Central memory CD8-positive, alpha-beta T cell (primary cell): ENCODE results near the gene EGFR.

Experiments
- ATAC-seq: fragments of 150-1000 bp; cut with Tn5 transposase; replicated peaks from 2 replicates; pipeline ENCODE4 v1.10.0; 2022; ENCODE audit warnings: mild to moderate bottlenecking, moderate FRiP score, moderate number of reproducible peaks; ENCODE audit not compliant: poor library complexity, severe bottlenecking; ENCODE audit errors: extremely low read depth
- DNase-seq, 2 donors: peaks; one replicate each; pipeline ENCODE4 v3.0.0; 2021; ENCODE audit warnings: low spot score in 2 of 2
- H3K27ac Mint-ChIP-seq: one replicate; pipeline ENCODE4 v1.8.0; 2022; ENCODE audit warnings: low read depth, mild to moderate bottlenecking, moderate library complexity, mixed read lengths
- H3K27me3 Mint-ChIP-seq: one replicate; pipeline ENCODE4 v1.8.0; 2022; ENCODE audit warnings: mixed read lengths
- H3K36me3 Mint-ChIP-seq: one replicate; pipeline ENCODE4 v1.8.0; 2022; ENCODE audit warnings: mild to moderate bottlenecking, moderate library complexity, mixed read lengths; ENCODE audit not compliant: insufficient read depth
- H3K4me1 Mint-ChIP-seq: one replicate; pipeline ENCODE4 v1.8.0; 2022; ENCODE audit warnings: mixed read lengths
- H3K4me3 Mint-ChIP-seq: one replicate; pipeline ENCODE4 v1.8.0; 2022; ENCODE audit warnings: mild to moderate bottlenecking, moderate library complexity, mixed read lengths
- H3K9me3 Mint-ChIP-seq: one replicate; pipeline ENCODE4 v1.8.0; 2022; ENCODE audit warnings: mixed read lengths

Gene EGFR

DNA sequence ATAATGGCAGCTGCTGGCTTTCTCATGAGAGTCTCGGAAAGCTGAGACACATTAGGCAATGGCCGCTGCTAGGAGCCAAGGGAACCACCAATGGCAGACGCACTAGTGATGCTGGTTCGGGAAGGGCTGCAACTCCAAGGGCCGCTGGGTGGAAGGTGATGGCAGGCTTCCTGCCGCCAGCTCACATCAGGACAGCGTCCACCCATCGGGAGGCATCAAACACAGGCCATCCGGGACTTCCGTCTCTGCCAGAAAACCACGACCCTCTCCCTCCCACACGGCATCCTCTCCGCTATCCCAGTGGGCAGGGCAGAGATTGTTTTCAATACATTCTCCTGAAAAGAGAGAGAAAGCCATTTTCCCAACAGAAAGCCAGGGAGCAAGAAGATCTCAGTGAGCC is 27.5 kb upstream of the EGFR start:
- Mint-ChIP-seq H3K27ac (no peak overlapping the region), H3K4me1 (peaks cover 6% of the 10 kb centered on the region), H3K4me3 (no peak overlapping the region), H3K9me3 (no peaks in the 10 kb centered on the region), H3K27me3 (peaks cover 20% of the 10 kb centered on the region), H3K36me3 (no peaks in the 10 kb centered on the region)
- ATAC-seq (no peak), DNase-seq (no peak)

DNA sequence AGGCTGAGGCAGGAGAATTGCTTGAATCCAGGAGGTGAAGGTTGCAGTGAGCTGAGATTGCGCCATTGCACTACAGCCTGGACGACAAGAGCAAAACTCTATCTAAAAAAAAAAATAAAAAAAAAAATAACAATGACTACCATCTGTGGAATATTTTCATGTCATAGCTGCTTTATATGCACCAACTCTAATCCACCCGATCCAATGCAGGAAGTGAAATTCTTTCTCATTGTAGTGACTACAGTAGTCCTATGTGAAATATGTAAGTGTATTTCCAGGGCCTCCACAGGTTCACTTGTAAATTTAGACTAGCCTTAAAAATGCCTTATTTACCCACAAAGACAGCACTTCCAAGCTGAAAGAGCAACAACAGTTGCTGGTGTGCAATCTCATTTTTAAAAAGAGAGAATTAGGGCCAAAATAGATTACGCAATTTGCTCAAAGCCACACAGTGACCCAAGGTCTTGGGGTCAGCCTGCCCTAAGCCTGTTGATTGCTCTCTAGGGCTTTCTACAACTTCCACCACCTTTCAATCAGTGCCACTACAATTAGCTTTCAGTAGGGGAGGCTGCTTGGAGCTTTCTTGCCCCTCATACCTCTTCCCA is 25.8 kb upstream of the EGFR start:
- DNase-seq (no peak), ATAC-seq (no peak)
- no peak overlapping the region for H3K4me3 Mint-ChIP-seq
- peaks cover 26% of the 10 kb centered on the region for H3K27me3 Mint-ChIP-seq
- no peaks in the 10 kb centered on the region for H3K36me3 Mint-ChIP-seq
- H3K27ac Mint-ChIP-seq: no peak overlapping the region
- peaks cover 6% of the 10 kb centered on the region for H3K4me1 Mint-ChIP-seq
- H3K9me3 Mint-ChIP-seq: no peaks in the 10 kb centered on the region

DNA sequence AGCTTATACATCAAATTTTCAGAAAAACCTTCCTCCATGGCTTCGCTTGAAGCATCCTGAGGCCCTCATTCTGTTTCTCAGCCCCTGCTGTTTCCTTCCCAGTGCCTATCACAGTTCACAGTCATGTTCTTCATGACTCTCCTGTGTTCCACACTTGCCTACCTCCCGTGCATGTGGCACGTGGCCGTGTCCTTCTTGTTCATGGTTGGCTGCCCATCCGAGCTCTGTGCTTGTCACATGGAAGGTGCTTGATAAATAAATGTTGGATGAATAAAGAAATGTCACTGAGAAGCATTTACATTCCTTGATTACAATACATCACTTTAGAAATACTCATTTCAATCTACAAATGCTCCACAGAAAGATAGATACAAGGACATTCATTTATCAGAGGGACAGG is 23.7 kb upstream of the EGFR start:
- Mint-ChIP-seq H3K4me3 (no peak overlapping the region), H3K27ac (no peak overlapping the region), H3K36me3 (no peaks in the 10 kb centered on the region), H3K27me3 (peaks cover 30% of the 10 kb centered on the region), H3K9me3 (no peaks in the 10 kb centered on the region), H3K4me1 (peaks cover 6% of the 10 kb centered on the region)
- no peak for ATAC-seq
- DNase-seq: no peak

GRCh38 chr7:54995610-54996363 is 23.0 kb upstream of the EGFR start:
- no peaks in the 10 kb centered on the region for H3K9me3 Mint-ChIP-seq
- no peak overlapping the region for H3K4me3 Mint-ChIP-seq
- H3K27me3 Mint-ChIP-seq: peaks cover 30% of the 10 kb centered on the region
- no peaks in the 10 kb centered on the region for H3K36me3 Mint-ChIP-seq
- ATAC-seq: peak; percentile 40
- peaks cover 6% of the 10 kb centered on the region for H3K4me1 Mint-ChIP-seq
- no peak for DNase-seq
- no peak overlapping the region for H3K27ac Mint-ChIP-seq

GRCh38 chr7:54996391-54996790 is 22.4 kb upstream of the EGFR start:
- Mint-ChIP-seq H3K4me3 (no peak overlapping the region), H3K4me1 (peaks cover 6% of the 10 kb centered on the region), H3K27me3 (peaks cover 30% of the 10 kb centered on the region), H3K9me3 (no peaks in the 10 kb centered on the region), H3K27ac (no peak overlapping the region), H3K36me3 (no peaks in the 10 kb centered on the region)
- no peak for ATAC-seq
- no peak for DNase-seq

GRCh38 chr7:55004579-55004978 is 14.2 kb upstream of the EGFR start:
- no peak for DNase-seq
- Mint-ChIP-seq H3K27me3 (peaks cover 42% of the 10 kb centered on the region), H3K4me1 (no peaks in the 10 kb centered on the region), H3K4me3 (no peak overlapping the region), H3K9me3 (no peaks in the 10 kb centered on the region), H3K27ac (no peak overlapping the region), H3K36me3 (no peaks in the 10 kb centered on the region)
- no peak for ATAC-seq

GRCh38 chr7:55005241-55005851 is 13.5 kb upstream of the EGFR start:
- no peak overlapping the region for H3K27ac Mint-ChIP-seq
- H3K27me3 Mint-ChIP-seq: peaks cover 34% of the 10 kb centered on the region
- no peak overlapping the region for H3K4me3 Mint-ChIP-seq
- DNase-seq: no peak
- H3K4me1 Mint-ChIP-seq: no peaks in the 10 kb centered on the region
- no peak for ATAC-seq
- no peaks in the 10 kb centered on the region for H3K36me3 Mint-ChIP-seq
- H3K9me3 Mint-ChIP-seq: no peaks in the 10 kb centered on the region

- H3K4me1 Mint-ChIP-seq: no peaks in the 10 kb centered on the region
- no peak overlapping the region for H3K27ac Mint-ChIP-seq
- H3K9me3 Mint-ChIP-seq: no peaks in the 10 kb centered on the region
- ATAC-seq (no peak), DNase-seq (no peak)
- no peak overlapping the region for H3K4me3 Mint-ChIP-seq
- peaks cover 22% of the 10 kb centered on the region for H3K27me3 Mint-ChIP-seq
- H3K36me3 Mint-ChIP-seq: no peaks in the 10 kb centered on the region
Observed at GRCh38 chr7:55006499-55006898, 12.3 kb upstream of the EGFR start.

DNA sequence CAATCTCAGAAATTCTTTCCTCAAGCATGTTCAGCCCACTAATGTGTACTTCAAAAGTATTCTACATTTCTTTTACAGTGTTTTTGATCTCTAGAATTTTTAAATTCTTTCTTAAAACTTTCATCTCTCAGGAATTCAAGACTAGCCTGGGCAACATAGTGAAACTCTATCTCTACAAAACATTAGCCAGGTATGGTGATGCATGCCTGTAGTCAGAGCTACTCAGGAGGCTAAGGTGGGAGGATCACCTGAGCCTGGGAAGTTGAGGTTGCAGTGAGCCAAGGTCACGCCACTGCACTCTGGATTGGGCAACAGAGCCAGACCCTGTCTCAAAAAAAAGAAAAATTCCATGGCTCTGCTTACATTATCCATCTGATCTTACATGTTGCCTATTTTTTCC is 5.0 kb upstream of the EGFR start:
- ATAC-seq: no peak
- no peak overlapping the region for H3K4me3 Mint-ChIP-seq
- H3K36me3 Mint-ChIP-seq: no peaks in the 10 kb centered on the region
- H3K9me3 Mint-ChIP-seq: no peaks in the 10 kb centered on the region
- no peak for DNase-seq
- H3K27ac Mint-ChIP-seq: no peak overlapping the region
- no peaks in the 10 kb centered on the region for H3K4me1 Mint-ChIP-seq
- peaks cover 67% of the 10 kb centered on the region for H3K27me3 Mint-ChIP-seq

DNA sequence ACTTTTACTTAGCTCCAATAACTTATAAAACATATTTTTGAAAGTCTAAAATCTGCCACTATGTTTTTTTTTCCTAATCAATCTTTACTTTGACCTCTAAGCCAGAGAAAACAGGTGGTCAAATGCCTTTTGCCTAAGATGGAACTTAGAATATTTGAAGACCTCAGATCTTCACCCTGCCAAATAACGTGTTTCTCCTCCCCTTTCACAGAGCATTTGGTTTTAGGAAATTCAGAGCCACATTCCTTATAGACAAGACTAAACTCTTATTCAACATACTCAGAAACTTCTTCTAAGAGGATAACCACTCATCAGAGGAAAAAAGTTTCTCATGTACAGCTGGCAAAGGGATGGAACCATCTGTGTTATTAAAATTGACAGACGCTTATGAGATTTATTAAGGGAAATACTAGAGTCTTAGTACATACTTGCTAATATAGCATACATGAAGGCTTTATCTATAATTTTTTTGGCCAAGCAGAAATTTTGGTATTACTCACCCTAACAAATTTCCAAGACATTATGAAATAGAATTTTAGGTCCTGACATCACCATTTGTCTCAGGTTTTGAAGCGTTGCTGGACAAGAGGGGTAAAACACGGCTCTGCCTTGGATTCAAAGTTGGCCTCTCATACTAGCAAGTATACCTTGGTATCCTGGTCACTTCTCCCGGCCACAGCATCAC is 2.6 kb upstream of the EGFR start:
- Mint-ChIP-seq H3K27ac (no peak overlapping the region), H3K36me3 (no peaks in the 10 kb centered on the region), H3K4me3 (no peak overlapping the region), H3K4me1 (no peaks in the 10 kb centered on the region), H3K27me3 (peaks cover 75% of the 10 kb centered on the region), H3K9me3 (no peaks in the 10 kb centered on the region)
- ATAC-seq (no peak), DNase-seq (no peak)

GRCh38 chr7:55016746-55017090 is 2.1 kb upstream of the EGFR start:
- Mint-ChIP-seq H3K27ac (no peak overlapping the region), H3K4me3 (no peak overlapping the region), H3K4me1 (no peaks in the 10 kb centered on the region), H3K36me3 (no peaks in the 10 kb centered on the region), H3K9me3 (no peaks in the 10 kb centered on the region), H3K27me3 (peaks cover 78% of the 10 kb centered on the region)
- DNase-seq: no peak
- ATAC-seq: no peak

- Mint-ChIP-seq H3K4me3 (peak overlapping the region; percentile 15), H3K27me3 (peaks cover 78% of the 10 kb centered on the region), H3K4me1 (no peaks in the 10 kb centered on the region), H3K36me3 (no peaks in the 10 kb centered on the region), H3K9me3 (no peaks in the 10 kb centered on the region), H3K27ac (no peak overlapping the region)
- no peak for ATAC-seq
- no peak for DNase-seq
Observed at GRCh38 chr7:55017841-55018240, 976 bp upstream of the EGFR start.
